ENCODE data around the gene MCL1. TPM values are rescaled to one million over a fixed set of nuclear protein-coding genes. Genes with fewer than 3 reads are reported as not detected.

MCL1 gene
- total and polyA plus RNA-seq, 2 donors (not counting 1 experiment from before 2014, with no cell fraction given) = 108 to 233 TPM

- DNase-seq (ENCODE audit: low read depth in 2 of 2) = peak in 1 of 2 donors; percentile 91
- Histone ChIP-seq H3K27me3 (ENCODE audit: control insufficient read depth, insufficient read depth, low read length) (no peaks in the 10 kb centered on the region), H3K36me3 (ENCODE audit: control insufficient read depth, insufficient read depth, low read length) (no peaks in the 10 kb centered on the region), H2AFZ (ENCODE audit: low read length) (no peak overlapping the region), H3K27ac (ENCODE audit: insufficient read depth, low read length) (no peak overlapping the region), H3K79me2 (ENCODE audit: control insufficient read depth, insufficient read depth, low read length) (no peaks in the 10 kb centered on the region), H4K20me1 (ENCODE audit: control insufficient read depth, extremely low read depth, insufficient read depth, low read length) (no peaks in the 10 kb centered on the region), H3K9ac (ENCODE audit: insufficient read depth, low read length) (no peak overlapping the region), H3K4me1 (ENCODE audit: control insufficient read depth, extremely low read depth, insufficient read depth, low read length) (peaks cover 12% of the 10 kb centered on the region), H3K9me3 (ENCODE audit: control insufficient read depth, insufficient read depth, low read depth, low read length) (no peaks in the 10 kb centered on the region), H3K4me3 (replicated peaks in 1 of 4; ENCODE audit: control extremely low read depth in 1 of 4, insufficient read depth in 1 of 4, low read depth in 3 of 4, low read length in 4 of 4) (no peak overlapping the region), H3K4me2 (ENCODE audit: extremely low read depth, insufficient read depth, low read length) (peak overlapping the region; percentile 44)
- TF ChIP-seq EZH2 (IDR thresholded peaks at IDR 0.05; ENCODE audit: low read length, missing control alignments) (no peak), CTCF (conservative IDR thresholded peaks at IDR 0.05 in 1 of 2, IDR thresholded peaks at IDR 0.05 in 1 of 2; ENCODE audit: low read depth in 1 of 2, low read length in 2 of 2) (no peak)
Measured at GRCh38 chr1:150535511-150536287, 43.7 kb downstream of the MCL1 start.

- Histone ChIP-seq H4K20me1 (ENCODE audit: control insufficient read depth, extremely low read depth, insufficient read depth, low read length) (no peaks in the 10 kb centered on the region), H3K9me3 (ENCODE audit: control insufficient read depth, insufficient read depth, low read depth, low read length) (no peaks in the 10 kb centered on the region), H3K9ac (ENCODE audit: insufficient read depth, low read length) (no peak overlapping the region), H3K79me2 (ENCODE audit: control insufficient read depth, insufficient read depth, low read length) (no peaks in the 10 kb centered on the region), H3K4me1 (ENCODE audit: control insufficient read depth, extremely low read depth, insufficient read depth, low read length) (peaks cover 12% of the 10 kb centered on the region), H3K36me3 (ENCODE audit: control insufficient read depth, insufficient read depth, low read length) (no peaks in the 10 kb centered on the region), H3K4me3 (replicated peaks in 1 of 4; ENCODE audit: control extremely low read depth in 1 of 4, insufficient read depth in 1 of 4, low read depth in 3 of 4, low read length in 4 of 4) (no peak overlapping the region), H2AFZ (ENCODE audit: low read length) (no peak overlapping the region), H3K27me3 (ENCODE audit: control insufficient read depth, insufficient read depth, low read length) (no peaks in the 10 kb centered on the region), H3K27ac (ENCODE audit: insufficient read depth, low read length) (no peak overlapping the region), H3K4me2 (ENCODE audit: extremely low read depth, insufficient read depth, low read length) (no peak overlapping the region)
- TF ChIP-seq EZH2 (IDR thresholded peaks at IDR 0.05; ENCODE audit: low read length, missing control alignments) (no peak), CTCF (conservative IDR thresholded peaks at IDR 0.05 in 1 of 2, IDR thresholded peaks at IDR 0.05 in 1 of 2; ENCODE audit: low read depth in 1 of 2, low read length in 2 of 2) (no peak)
- DNase-seq (ENCODE audit: low read depth in 2 of 2) = no peak
Measured at GRCh38 chr1:150534002-150534401, 45.4 kb downstream of the MCL1 start.

- Histone ChIP-seq H3K4me3 (replicated peaks in 1 of 4; ENCODE audit: control extremely low read depth in 1 of 4, insufficient read depth in 1 of 4, low read depth in 3 of 4, low read length in 4 of 4) (no peak overlapping the region), H2AFZ (ENCODE audit: low read length) (no peak overlapping the region), H3K9ac (ENCODE audit: insufficient read depth, low read length) (no peak overlapping the region), H3K27ac (ENCODE audit: insufficient read depth, low read length) (no peak overlapping the region), H3K9me3 (ENCODE audit: control insufficient read depth, insufficient read depth, low read depth, low read length) (no peaks in the 10 kb centered on the region), H4K20me1 (ENCODE audit: control insufficient read depth, extremely low read depth, insufficient read depth, low read length) (no peaks in the 10 kb centered on the region), H3K4me2 (ENCODE audit: extremely low read depth, insufficient read depth, low read length) (no peak overlapping the region), H3K4me1 (ENCODE audit: control insufficient read depth, extremely low read depth, insufficient read depth, low read length) (peaks cover 12% of the 10 kb centered on the region), H3K79me2 (ENCODE audit: control insufficient read depth, insufficient read depth, low read length) (no peaks in the 10 kb centered on the region), H3K36me3 (ENCODE audit: control insufficient read depth, insufficient read depth, low read length) (no peaks in the 10 kb centered on the region), H3K27me3 (ENCODE audit: control insufficient read depth, insufficient read depth, low read length) (no peaks in the 10 kb centered on the region)
- TF ChIP-seq EZH2 (IDR thresholded peaks at IDR 0.05; ENCODE audit: low read length, missing control alignments) (no peak), CTCF (conservative IDR thresholded peaks at IDR 0.05 in 1 of 2, IDR thresholded peaks at IDR 0.05 in 1 of 2; ENCODE audit: low read depth in 1 of 2, low read length in 2 of 2) (no peak)
- peak in 1 of 2 donors; percentile 43 for DNase-seq (ENCODE audit: low read depth in 2 of 2)
Measured at GRCh38 chr1:150532860-150533259, 46.5 kb downstream of the MCL1 start.
